GM19099 (cell line): ENCODE data around the gene NEURL1B.

Experiments
- POLR2A ChIP-seq: IDR thresholded peaks from 3 replicates; pipeline ENCODE4 v1.6.1; 2011; ENCODE audit warnings: low read depth; ENCODE audit not compliant: insufficient read length; ENCODE audit errors: extremely low read depth

The NEURL1B gene

GRCh38 chr5:172648755-172649154 is 7.7 kb downstream of the NEURL1B start:
- TF ChIP-seq POLR2A: no peak

GRCh38 chr5:172658391-172658790 is 17.3 kb downstream of the NEURL1B start:
- TF ChIP-seq POLR2A: no peak

GRCh38 chr5:172658961-172659501 is 18.0 kb downstream of the NEURL1B start:
- TF ChIP-seq POLR2A: no peak

GRCh38 chr5:172659570-172659908 is 18.5 kb downstream of the NEURL1B start:
- TF ChIP-seq POLR2A: no peak

- no peak for TF ChIP-seq POLR2A
Observed at GRCh38 chr5:172659909-172660628, 19.0 kb downstream of the NEURL1B start.

- TF ChIP-seq POLR2A: no peak
Observed at GRCh38 chr5:172660974-172661373, 19.9 kb downstream of the NEURL1B start.

GRCh38 chr5:172661526-172661925 is 20.5 kb downstream of the NEURL1B start:
- TF ChIP-seq POLR2A: no peak

GRCh38 chr5:172662596-172662995 is 21.5 kb downstream of the NEURL1B start:
- no peak for TF ChIP-seq POLR2A

- no peak for TF ChIP-seq POLR2A
Observed at GRCh38 chr5:172664018-172664417, 23.0 kb downstream of the NEURL1B start.

GRCh38 chr5:172664681-172665541 is 23.8 kb downstream of the NEURL1B start:
- no peak for TF ChIP-seq POLR2A

GRCh38 chr5:172666251-172666650 is 25.2 kb downstream of the NEURL1B start:
- TF ChIP-seq POLR2A: no peak

- no peak for TF ChIP-seq POLR2A
Observed at GRCh38 chr5:172667786-172668593, 26.9 kb downstream of the NEURL1B start.

GRCh38 chr5:172668594-172669071 is 27.6 kb downstream of the NEURL1B start:
- TF ChIP-seq POLR2A: no peak

- no peak for TF ChIP-seq POLR2A
Observed at GRCh38 chr5:172669386-172670004, 28.4 kb downstream of the NEURL1B start.
